Activated naive CD8-positive, alpha-beta T cell treated with anti-CD3 and anti-CD28 coated beads, Interleukin-2, amount 50 U/mL, for 24 hours (primary cell): ENCODE data around the gene CHD5.

ENCODE experiments used
- ATAC-seq: fragments of 150-1000 bp; cut with Tn5 transposase; one replicate; pipeline ENCODE4 v1.10.0; 2021
- DNase-seq: peaks from one replicate; pipeline ENCODE4 v3.0.0; 2021
- H3K27ac Mint-ChIP-seq: one replicate; pipeline ENCODE4 v1.8.0; 2021; ENCODE audit warnings: mild to moderate bottlenecking, mixed read lengths
- H3K27me3 Mint-ChIP-seq: one replicate; pipeline ENCODE4 v1.8.0; 2021; ENCODE audit warnings: mixed read lengths
- H3K36me3 Mint-ChIP-seq: one replicate; pipeline ENCODE4 v1.8.0; 2021; ENCODE audit warnings: low read depth, mixed read lengths
- H3K4me1 Mint-ChIP-seq: one replicate; pipeline ENCODE4 v1.8.0; 2021; ENCODE audit warnings: mixed read lengths
- H3K4me3 Mint-ChIP-seq: one replicate; pipeline ENCODE4 v1.8.0; 2021; ENCODE audit warnings: mild to moderate bottlenecking, moderate library complexity, mixed read lengths
- H3K9me3 Mint-ChIP-seq: one replicate; pipeline ENCODE4 v1.8.0; 2021; ENCODE audit warnings: mixed read lengths

The CHD5 gene

DNA sequence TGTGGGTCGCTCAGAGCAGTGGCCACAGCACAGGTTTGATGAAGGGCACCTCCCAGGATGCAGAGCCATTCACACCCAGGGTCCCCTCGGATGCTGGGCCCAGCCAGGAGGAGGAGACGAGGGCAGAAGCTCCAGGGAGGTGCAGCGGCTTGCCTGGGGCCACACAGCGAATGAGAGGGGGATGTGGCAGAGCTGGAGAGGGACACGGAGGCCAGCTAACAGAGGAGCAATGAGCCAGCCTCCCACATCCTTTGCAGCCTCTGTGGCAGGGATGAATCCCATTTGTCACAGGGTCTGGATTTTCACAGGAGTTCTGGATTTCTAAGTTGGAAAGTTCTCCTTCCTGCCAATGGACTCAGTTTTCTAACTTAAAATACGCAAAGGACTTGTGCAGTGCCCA is 35.9 kb downstream of the CHD5 start:
- H3K27me3 Mint-ChIP-seq: peaks cover 13% of the 10 kb centered on the region
- no peaks in the 10 kb centered on the region for H3K36me3 Mint-ChIP-seq
- H3K9me3 Mint-ChIP-seq: no peaks in the 10 kb centered on the region
- DNase-seq: no peak
- H3K27ac Mint-ChIP-seq: no peak overlapping the region
- no peak overlapping the region for H3K4me3 Mint-ChIP-seq
- no peak for ATAC-seq
- H3K4me1 Mint-ChIP-seq: peaks cover 3% of the 10 kb centered on the region

GRCh38 chr1:6143395-6143794 is 36.7 kb downstream of the CHD5 start:
- no peak overlapping the region for H3K4me3 Mint-ChIP-seq
- peaks cover 14% of the 10 kb centered on the region for H3K27me3 Mint-ChIP-seq
- no peaks in the 10 kb centered on the region for H3K36me3 Mint-ChIP-seq
- no peak overlapping the region for H3K27ac Mint-ChIP-seq
- ATAC-seq (no peak), DNase-seq (no peak)
- H3K9me3 Mint-ChIP-seq: no peaks in the 10 kb centered on the region
- H3K4me1 Mint-ChIP-seq: peaks cover 2% of the 10 kb centered on the region

DNA sequence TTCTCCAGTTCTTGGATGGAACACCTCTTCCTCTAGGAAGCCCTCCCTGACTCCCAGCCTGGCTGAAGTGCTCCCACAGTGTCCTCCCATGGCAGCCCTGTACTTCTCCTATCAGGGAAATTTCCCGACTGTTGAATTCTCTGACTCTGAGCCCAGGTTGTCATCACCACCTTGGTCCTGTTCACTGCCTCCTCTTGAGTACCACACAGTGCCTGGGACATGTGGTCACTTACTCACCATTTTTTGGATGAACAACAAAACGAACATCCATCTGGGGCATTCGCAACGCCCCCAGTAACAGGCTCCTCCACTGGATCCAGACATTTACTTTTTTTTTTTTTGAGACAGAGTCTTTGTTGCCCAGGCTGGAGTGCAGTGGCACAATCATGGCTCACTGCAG is 37.4 kb downstream of the CHD5 start:
- H3K27ac Mint-ChIP-seq: no peak overlapping the region
- ATAC-seq (no peak), DNase-seq (no peak)
- H3K27me3 Mint-ChIP-seq: peaks cover 9% of the 10 kb centered on the region
- H3K4me1 Mint-ChIP-seq: no peaks in the 10 kb centered on the region
- H3K9me3 Mint-ChIP-seq: no peaks in the 10 kb centered on the region
- no peak overlapping the region for H3K4me3 Mint-ChIP-seq
- no peaks in the 10 kb centered on the region for H3K36me3 Mint-ChIP-seq

- no peaks in the 10 kb centered on the region for H3K4me1 Mint-ChIP-seq
- peaks cover 8% of the 10 kb centered on the region for H3K27me3 Mint-ChIP-seq
- no peaks in the 10 kb centered on the region for H3K9me3 Mint-ChIP-seq
- H3K27ac Mint-ChIP-seq: no peak overlapping the region
- ATAC-seq (no peak), DNase-seq (no peak)
- H3K4me3 Mint-ChIP-seq: no peak overlapping the region
- H3K36me3 Mint-ChIP-seq: no peaks in the 10 kb centered on the region
Measured at GRCh38 chr1:6142036-6142621, 38.0 kb downstream of the CHD5 start.

- Mint-ChIP-seq H3K27ac (no peak overlapping the region), H3K9me3 (no peaks in the 10 kb centered on the region), H3K4me1 (no peaks in the 10 kb centered on the region), H3K27me3 (peaks cover 5% of the 10 kb centered on the region), H3K4me3 (no peak overlapping the region), H3K36me3 (no peaks in the 10 kb centered on the region)
- DNase-seq (peak; percentile 30), ATAC-seq (peak; percentile 78)
Measured at GRCh38 chr1:6141592-6141991, 38.5 kb downstream of the CHD5 start.

DNA sequence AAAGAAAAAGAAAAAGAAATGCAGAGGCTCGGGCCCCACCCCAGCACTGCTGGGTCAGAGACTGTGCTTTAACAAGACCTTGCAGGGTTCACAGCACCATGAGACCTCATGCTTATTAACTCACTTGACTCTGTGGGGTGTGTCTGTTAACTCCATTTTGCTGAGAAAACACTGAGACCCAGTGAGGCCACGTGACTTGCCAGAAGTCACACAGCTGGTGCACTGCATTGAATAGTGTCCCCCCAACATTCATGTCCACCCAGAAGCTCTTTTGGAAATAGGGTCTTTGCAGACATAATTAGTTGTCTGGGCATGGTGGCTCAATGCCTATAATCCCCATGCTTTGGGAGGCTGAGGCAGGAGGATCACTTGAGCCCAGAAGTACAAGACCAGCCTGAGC is 39.7 kb downstream of the CHD5 start:
- Mint-ChIP-seq H3K27ac (no peak overlapping the region), H3K27me3 (peaks cover 3% of the 10 kb centered on the region), H3K4me3 (no peak overlapping the region), H3K4me1 (no peaks in the 10 kb centered on the region), H3K9me3 (no peaks in the 10 kb centered on the region), H3K36me3 (no peaks in the 10 kb centered on the region)
- DNase-seq: no peak
- no peak for ATAC-seq

DNA sequence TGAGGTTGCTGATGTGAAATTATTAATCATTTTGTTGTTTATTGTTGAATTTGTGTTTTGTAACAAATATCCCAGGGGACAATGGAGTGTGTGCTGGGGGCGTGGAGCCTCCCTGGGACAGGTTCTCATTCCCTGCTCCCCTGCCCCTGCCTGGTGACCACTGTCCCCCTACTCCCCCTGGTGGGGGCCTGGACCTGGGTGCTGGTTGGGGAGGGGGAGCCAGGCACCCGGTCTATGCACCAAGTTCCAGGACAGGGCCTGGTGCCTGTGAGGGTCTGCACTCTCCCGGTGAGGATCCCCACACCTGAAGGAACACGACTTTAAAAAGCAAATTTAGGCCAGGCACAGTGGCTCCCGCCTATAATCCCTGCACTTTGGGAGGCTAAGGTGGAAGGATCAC is 42.4 kb downstream of the CHD5 start:
- Mint-ChIP-seq H3K27ac (no peak overlapping the region), H3K27me3 (peaks cover 3% of the 10 kb centered on the region), H3K4me1 (no peaks in the 10 kb centered on the region), H3K9me3 (no peaks in the 10 kb centered on the region), H3K36me3 (no peaks in the 10 kb centered on the region), H3K4me3 (no peak overlapping the region)
- ATAC-seq (no peak), DNase-seq (no peak)

DNA sequence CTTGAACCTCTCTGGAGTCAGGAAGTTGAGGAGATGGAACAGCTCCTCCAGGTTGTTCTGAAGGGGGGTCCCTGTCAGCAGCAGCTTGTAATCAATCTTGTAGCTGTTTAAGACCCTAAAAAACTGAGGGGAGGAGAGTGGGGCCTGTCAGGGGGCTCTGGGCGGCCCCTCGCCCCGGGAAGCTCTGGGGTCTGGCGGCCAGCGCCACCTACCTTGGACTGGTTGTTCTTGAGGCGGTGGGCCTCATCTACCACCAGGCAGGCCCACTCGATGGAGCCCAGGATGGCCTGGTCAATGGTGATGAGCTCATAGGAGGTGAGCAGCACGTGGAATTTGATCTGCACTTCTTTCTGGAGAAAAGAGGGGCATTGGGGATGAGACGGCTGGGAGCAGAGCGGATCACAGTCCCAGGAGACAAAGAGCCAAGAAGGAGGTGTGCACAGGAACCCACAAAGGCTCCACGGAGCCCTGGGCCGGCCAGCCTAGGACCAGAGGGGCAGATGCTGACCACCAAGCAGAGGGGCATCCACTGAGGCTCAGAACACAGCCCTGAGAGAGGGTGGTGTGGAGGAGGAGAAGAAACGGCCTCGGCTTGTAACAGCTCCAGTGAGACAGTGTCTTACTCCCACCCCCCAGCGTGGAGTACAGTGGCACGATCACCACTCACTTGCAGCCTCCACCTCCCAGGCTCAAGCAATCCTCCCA is 43.5 kb downstream of the CHD5 start:
- no peaks in the 10 kb centered on the region for H3K4me1 Mint-ChIP-seq
- peaks cover 3% of the 10 kb centered on the region for H3K27me3 Mint-ChIP-seq

DNA sequence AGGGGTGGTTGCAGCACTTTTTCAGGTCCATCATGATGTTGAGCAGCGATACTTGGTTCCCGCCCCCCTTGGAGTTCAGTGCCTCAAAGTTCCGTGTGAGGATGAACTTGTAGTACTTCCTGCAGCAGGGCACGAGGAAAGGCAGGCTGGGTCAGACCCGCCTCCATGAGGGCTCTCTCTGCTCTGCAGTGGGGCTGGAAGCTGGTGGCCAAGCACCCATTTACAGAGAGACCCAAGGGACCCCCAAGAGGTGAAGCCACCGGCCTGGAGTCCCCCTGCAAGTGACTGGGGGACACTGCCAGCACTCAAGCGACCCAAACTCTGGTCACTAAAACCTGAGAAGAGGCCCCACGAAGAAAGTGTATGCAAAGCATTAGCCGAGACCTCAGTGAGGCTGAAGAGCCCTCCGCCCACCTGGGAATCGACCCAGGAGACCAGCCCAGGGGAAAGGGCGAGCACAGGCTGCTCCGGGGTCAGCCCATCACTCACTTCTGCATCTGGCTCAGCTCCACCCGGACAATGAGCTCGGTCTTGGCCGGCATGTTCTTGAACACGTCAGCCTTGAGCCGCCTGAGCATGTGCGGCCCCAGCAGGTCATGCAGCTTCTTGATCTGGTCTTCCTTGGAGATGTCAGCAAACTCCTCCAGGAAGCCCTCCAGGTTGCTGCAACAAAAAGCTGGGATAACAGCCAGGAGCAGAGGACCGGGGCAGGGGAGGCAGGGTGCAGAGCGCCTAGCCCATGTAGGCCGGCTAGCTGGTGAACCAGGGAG is 45.2 kb downstream of the CHD5 start:
- Mint-ChIP-seq H3K27me3 (peaks cover 3% of the 10 kb centered on the region), H3K27ac (no peak overlapping the region), H3K36me3 (no peaks in the 10 kb centered on the region), H3K4me3 (no peak overlapping the region), H3K4me1 (no peaks in the 10 kb centered on the region), H3K9me3 (peaks cover 5% of the 10 kb centered on the region)
- ATAC-seq (no peak), DNase-seq (no peak)

More for the DNA sequence above, 43.5 kb downstream of the CHD5 start:
- no peaks in the 10 kb centered on the region for H3K36me3 Mint-ChIP-seq
- no peak overlapping the region for H3K4me3 Mint-ChIP-seq
- H3K27ac Mint-ChIP-seq: no peak overlapping the region
- peaks cover 5% of the 10 kb centered on the region for H3K9me3 Mint-ChIP-seq
- DNase-seq: no peak
- no peak for ATAC-seq

DNA sequence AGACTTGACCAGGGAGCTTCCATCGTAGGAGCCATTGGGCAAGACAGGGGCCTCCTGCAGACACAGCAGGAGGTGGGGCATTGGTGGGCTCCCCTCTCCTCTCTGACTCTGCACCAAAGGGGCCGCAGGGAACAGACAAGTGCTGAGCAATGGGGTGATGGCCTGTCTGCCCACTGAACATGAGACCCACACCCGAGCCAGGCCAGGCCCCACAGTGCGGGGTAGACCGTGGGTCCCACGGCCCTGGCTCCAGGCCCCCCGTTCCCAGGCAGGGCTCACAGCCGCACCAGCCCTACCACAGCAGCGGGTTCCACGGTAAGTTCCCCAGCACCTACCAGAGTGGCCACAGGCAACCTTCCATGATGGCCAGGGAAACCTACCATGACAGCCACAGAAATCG is 45.9 kb downstream of the CHD5 start:
- H3K4me1 Mint-ChIP-seq: no peaks in the 10 kb centered on the region
- ATAC-seq: no peak
- no peaks in the 10 kb centered on the region for H3K36me3 Mint-ChIP-seq
- peaks cover 3% of the 10 kb centered on the region for H3K27me3 Mint-ChIP-seq
- H3K4me3 Mint-ChIP-seq: no peak overlapping the region
- H3K27ac Mint-ChIP-seq: no peak overlapping the region
- DNase-seq: no peak
- H3K9me3 Mint-ChIP-seq: peaks cover 5% of the 10 kb centered on the region

- H3K36me3 Mint-ChIP-seq: no peaks in the 10 kb centered on the region
- no peak overlapping the region for H3K27ac Mint-ChIP-seq
- H3K4me1 Mint-ChIP-seq: no peaks in the 10 kb centered on the region
- ATAC-seq (no peak), DNase-seq (no peak)
- peaks cover 1% of the 10 kb centered on the region for H3K27me3 Mint-ChIP-seq
- H3K4me3 Mint-ChIP-seq: no peak overlapping the region
- peaks cover 5% of the 10 kb centered on the region for H3K9me3 Mint-ChIP-seq
Measured at GRCh38 chr1:6133146-6133895, 46.8 kb downstream of the CHD5 start.

- ATAC-seq (no peak), DNase-seq (no peak)
- Mint-ChIP-seq H3K4me3 (no peak overlapping the region), H3K27ac (no peak overlapping the region), H3K9me3 (peaks cover 5% of the 10 kb centered on the region), H3K4me1 (peaks cover 3% of the 10 kb centered on the region), H3K36me3 (no peaks in the 10 kb centered on the region), H3K27me3 (peaks cover 8% of the 10 kb centered on the region)
Measured at GRCh38 chr1:6131561-6131960, 48.6 kb downstream of the CHD5 start.

- Mint-ChIP-seq H3K9me3 (peaks cover 5% of the 10 kb centered on the region), H3K4me1 (peaks cover 3% of the 10 kb centered on the region), H3K27ac (no peak overlapping the region), H3K36me3 (no peaks in the 10 kb centered on the region), H3K4me3 (no peak overlapping the region), H3K27me3 (peaks cover 8% of the 10 kb centered on the region)
- ATAC-seq: no peak
- DNase-seq: no peak
Measured at GRCh38 chr1:6130596-6130995, 49.5 kb downstream of the CHD5 start.

DNA sequence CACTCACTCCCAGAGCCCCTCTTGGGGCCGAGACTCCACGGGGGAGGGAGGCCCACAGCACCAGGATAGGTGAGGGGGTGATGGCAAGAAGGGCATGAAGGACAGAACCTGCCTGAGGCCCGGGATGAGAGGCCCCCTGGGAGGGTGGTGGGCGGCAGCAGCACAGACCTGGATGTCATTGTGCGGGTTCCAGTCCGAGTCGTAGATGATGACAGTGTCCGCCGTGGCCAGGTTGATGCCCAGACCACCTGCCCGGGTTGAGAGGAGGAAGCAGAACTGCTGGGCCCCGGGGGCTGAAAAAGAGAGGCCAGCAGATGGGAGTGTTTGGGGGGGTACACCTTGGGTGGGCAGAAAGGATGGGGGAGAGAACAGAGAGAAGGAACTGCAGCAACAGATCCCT is 50.1 kb downstream of the CHD5 start:
- H3K9me3 Mint-ChIP-seq: peaks cover 5% of the 10 kb centered on the region
- no peak overlapping the region for H3K4me3 Mint-ChIP-seq
- DNase-seq (no peak), ATAC-seq (no peak)
- H3K27ac Mint-ChIP-seq: no peak overlapping the region
- peaks cover 3% of the 10 kb centered on the region for H3K4me1 Mint-ChIP-seq
- peaks cover 8% of the 10 kb centered on the region for H3K27me3 Mint-ChIP-seq
- H3K36me3 Mint-ChIP-seq: no peaks in the 10 kb centered on the region
